Measurements from ENCODE around the gene SLC6A6.

The SLC6A6 gene

GRCh38 chr3:14452740-14453710, 50.6 kb downstream of the SLC6A6 start:
- DNase-seq (ENCODE audit: low read depth in 2 of 2), result peak; percentile 95 to 96

DNA sequence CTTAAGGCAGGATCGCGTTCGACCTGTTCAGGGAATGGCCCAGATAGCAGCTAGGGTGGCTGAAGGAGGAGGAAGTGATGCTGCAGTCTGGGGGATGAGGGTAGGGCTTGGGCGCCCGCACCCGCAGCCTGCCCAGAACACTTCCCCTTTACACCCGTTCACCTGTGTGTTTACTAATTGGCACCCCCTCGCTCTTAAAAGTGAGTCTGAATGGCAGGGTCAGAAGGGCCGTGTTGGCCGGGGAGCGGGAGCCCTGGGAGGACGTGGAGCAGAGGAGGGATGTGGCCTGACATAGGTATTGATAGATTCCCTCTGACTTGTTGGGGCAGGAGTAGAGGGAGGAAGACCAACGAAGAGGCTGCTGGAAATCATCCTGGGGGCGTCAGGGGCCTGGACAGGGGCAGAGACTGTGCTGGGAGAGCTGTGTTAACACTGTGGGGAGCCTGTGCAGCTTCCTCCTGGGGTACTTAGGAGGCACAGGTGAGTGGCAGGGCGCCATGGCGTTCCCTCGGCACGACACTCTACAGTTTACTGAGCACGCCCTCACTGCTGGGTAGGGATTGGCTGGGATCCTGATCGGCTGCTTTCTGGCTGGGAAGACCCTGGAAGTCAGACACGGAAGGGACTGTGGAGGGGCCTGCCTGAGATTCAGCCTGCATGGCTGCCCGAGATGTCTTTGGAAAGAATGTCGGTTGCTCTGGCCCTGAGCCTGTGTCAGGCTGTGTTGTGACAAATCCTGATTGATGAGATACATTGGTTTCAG, 51.7 kb downstream of the SLC6A6 start:
- no peak for DNase-seq (ENCODE audit: low read depth in 2 of 2)

DNA sequence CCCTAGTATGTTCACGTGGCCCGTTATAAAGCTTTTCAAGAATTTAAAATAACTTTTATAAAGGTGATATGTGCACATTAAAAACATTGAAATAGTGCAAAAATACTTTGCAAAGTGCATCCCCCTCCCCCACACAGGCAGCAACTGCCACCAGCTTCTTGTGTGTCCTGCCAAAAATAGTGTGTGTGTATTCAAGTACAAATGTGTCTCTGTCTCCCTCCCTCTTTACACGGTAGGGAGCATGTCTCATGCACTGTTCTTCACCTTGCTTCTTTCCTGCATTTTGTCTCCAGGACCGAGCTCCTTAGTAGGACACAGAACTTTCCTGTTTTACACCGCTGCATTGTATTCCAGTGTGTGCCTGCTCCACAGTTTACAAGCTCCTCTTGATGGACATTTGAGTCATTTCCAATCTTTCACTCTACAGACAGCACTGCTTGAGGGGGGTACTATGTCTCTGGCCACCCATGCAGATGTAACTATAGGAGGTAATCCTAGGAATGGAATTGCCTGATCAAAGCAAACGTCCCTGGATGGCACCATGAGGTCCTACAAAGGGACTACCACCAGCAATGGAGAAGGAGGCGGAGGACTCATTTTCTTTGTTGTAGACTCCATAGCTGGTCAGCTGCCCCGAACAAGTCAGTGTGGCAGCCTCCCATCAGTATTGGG, 52.4 kb downstream of the SLC6A6 start:
- no peak for DNase-seq (ENCODE audit: low read depth in 2 of 2)

- DNase-seq (ENCODE audit: low read depth in 2 of 2), result no peak
Measured at GRCh38 chr3:14455571-14456317, 53.3 kb downstream of the SLC6A6 start.

- no peak for DNase-seq (ENCODE audit: low read depth in 2 of 2)
Measured at GRCh38 chr3:14456794-14457193, 54.4 kb downstream of the SLC6A6 start.

DNA sequence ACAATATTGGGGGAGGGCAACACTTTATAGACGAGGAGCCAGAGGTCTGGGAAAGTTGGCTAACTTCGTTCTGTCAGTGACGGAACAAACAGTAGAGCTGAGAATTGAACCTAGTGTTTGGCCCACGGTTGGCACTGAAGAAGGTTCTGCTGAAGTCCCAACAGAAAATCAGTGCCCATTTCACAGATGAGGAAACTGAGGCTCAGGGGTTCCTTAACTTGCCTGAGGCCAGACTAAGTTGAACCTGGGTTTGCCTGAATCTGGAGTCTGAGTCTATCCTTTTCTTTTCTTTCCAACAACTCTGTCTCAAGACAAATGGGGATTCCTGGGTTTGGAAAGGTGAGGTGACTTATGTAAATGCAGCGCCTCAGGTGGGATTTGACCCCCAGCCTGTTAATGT, 55.1 kb downstream of the SLC6A6 start:
- no peak for DNase-seq (ENCODE audit: low read depth in 2 of 2)

GRCh38 chr3:14457999-14458398, 55.6 kb downstream of the SLC6A6 start:
- DNase-seq (ENCODE audit: low read depth in 2 of 2), result no peak

DNA sequence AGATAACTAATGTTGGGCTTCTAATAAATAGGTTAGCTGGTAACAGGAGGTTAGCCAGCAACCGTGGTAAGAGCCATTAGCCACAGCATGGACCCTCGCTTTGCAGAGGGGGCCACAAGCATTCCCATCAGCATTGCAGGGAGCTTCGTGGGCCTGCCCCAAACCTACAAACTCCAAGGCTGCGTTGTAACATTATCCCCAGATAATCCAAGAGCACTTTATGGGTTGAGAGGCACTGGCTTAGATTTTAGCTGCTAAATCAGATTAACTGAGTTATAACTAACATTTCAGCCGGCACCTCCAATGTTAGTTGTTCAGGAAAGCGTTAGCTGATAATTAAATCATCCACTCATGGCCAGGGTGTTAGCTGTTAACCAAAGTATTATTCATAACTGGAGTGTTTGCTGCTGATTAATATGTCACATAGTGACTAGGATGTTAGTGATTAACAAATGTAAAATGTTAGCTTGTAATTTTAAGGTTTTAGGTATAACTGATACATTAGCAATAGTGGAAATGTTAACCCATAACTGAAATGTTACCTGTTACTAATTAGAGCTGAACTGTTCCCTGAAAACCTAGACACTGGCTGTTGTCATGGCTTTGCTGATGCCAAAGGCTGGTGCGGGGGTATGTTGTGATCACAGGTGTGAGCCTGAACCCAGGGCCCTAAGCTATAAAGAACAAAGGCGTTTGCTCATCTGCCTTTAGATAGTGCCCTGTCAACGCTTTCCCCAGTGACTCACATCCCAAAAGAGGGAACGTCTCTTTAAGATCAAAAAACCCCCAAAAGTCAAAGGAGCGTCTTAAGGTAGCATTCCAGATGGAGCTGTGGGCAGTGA, 56.2 kb downstream of the SLC6A6 start:
- no peak for DNase-seq (ENCODE audit: low read depth in 2 of 2)

DNA sequence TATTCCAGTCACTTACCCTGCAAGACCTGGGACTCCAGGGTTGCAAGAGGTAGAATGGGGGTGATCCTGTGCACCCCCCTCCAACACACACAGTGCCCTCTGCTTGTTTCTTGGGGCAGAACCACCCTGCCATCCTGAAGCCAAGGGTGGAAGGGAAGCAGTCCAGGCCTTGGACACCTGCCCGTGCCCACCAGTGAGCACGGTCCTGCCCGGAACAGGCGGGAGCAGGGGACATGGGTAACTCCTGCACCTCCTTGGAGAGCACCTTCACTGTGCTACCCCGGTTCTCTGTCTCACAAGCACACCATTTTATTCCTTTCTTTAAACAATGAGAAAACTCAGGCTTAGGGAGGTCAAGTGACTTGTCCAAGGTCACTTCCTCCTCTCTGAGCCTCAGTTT, 57.0 kb downstream of the SLC6A6 start:
- no peak for DNase-seq (ENCODE audit: low read depth in 2 of 2)

DNA sequence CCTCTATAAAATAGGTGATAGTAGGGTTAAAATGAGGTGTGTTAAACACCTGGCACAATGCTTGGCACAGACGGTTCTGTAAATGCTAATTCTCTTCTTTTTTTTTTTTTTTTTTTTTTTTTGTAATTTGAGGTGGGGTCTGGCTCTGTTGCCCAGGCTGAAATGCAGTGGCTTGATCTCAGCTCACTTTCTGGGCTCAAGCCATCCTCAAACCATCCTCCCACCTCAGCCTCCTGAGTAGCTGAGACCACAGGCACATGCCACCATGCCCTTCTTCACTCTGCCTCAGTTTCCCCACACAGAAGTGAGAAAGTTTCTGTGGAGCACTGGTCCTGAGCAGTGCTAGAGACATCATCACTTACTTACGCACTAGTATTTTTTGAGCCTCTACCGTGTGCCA, 57.4 kb downstream of the SLC6A6 start:
- no peak for DNase-seq (ENCODE audit: low read depth in 2 of 2)

- peak; percentile 69 to 70 for DNase-seq (ENCODE audit: low read depth in 2 of 2)
Measured at GRCh38 chr3:14460342-14461005, 58.1 kb downstream of the SLC6A6 start.

DNA sequence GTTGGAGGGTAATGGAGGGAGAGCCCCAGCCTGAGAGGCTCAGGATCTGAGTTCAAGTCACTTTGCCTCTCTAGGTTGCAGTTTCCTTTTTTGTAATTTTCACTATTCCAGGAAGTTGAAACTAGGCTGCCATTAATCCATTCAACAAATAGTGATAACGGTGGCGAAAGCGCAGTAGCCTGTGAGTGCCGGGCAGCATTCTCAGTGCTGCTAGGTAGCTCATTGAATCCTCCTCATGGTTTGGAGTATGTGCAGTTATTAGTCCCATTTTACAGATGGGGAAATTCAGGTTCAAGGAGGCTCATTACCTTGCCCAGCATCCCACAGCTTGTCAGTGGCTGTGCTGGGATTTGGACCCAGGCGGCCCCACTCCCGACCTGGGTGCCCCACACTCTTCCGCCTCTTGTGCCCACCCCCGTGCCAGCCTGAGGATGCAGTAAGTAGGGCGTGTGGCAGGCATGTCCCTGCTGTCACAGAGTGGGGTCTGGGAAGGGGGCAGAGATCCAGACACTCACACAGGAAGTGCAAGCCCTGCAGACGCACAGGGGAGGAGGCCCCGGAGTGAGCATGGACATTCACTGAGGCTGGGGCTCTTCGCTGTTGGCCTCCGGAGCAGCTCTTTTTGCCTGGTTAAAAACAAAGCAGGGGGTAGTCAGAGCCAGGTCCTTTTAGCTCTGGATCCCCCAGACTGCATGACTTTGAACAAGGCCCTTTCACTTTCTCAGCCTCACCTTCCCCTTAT, 58.8 kb downstream of the SLC6A6 start:
- DNase-seq (ENCODE audit: low read depth in 2 of 2), result no peak

DNA sequence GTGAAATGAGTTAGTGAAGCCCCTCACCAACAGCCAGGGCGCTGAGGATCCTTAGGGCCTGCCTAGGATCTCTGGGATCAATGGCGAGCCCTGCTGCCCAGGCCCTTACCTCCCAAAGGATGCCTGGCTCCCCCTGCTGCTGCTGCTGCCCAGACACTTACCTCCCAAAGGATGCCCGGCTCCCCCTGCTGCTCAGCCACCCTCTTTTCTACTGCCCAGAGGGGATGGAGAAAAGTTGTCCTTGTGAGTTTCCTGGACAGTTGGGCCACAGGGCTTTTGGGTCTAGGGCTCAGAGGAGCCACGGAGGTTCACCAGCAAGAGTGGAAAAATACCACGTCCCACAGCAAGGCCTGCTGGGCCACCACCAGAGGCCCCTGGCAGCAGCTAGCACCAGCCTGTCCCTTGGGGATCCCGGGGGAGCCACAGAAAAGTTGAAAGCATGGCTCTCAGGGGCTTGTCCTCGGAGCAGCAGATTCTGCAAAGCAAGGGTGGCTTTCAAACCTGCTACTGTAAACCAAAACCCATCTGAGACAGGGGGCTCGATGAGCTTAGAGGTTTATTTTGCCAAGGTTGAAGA, 59.4 kb downstream of the SLC6A6 start:
- no peak for DNase-seq (ENCODE audit: low read depth in 2 of 2)

DNA sequence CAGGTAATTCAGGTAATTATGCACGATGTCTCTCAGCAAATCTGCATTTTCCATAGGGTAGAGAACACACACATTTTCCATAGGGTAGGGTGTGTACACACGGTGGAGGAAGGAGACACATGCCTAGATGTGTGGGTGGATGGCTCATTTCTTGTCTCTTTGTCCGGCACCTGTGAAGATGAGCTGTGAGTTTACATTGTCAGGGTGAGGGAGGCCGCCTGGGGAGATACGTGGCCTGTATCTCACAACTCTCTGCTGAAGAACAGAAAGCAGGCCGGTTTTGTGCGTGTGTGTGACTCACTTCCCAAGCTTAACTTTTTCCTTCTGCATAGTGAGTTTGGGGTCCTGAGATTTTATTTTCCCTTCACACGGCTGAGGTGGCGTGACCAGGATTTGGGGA, 60.3 kb downstream of the SLC6A6 start:
- DNase-seq (ENCODE audit: low read depth in 2 of 2), result no peak

GRCh38 chr3:14463330-14464140, 61.1 kb downstream of the SLC6A6 start:
- DNase-seq (ENCODE audit: low read depth in 2 of 2), result no peak

GRCh38 chr3:14464141-14464465, 61.7 kb downstream of the SLC6A6 start:
- DNase-seq (ENCODE audit: low read depth in 2 of 2), result no peak

- no peak for DNase-seq (ENCODE audit: low read depth in 2 of 2)
Measured at GRCh38 chr3:14464521-14464920, 62.1 kb downstream of the SLC6A6 start.

DNA sequence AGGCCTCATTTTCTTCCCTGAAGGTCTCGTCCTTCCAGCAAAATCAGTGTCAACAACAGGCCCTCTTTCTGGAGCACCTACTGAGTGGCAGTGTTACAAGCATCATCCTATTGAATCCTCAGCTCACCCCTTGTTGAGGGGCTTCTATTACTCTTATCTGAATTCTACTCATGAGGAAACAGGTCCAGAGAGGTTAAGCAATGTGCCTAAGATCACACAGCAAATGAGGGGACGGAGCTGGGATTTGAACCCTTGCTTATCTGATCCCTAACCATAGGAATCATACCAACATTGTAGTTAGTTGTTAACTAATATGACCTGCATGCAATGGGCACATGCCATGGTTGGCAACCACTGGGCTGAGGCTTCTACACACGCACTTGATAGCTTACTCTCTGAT, 63.0 kb downstream of the SLC6A6 start:
- DNase-seq (ENCODE audit: low read depth in 2 of 2), result no peak
